CD4-positive, alpha-beta T cell treated with Interleukin-6 at 100 ng/mL for 8 hours (primary cell): Measurements from ENCODE around the gene ZDHHC21.

Experiments
- DNase-seq: peaks from one replicate; pipeline ENCODE4 v3.0.0-alpha.2; 2020; ENCODE audit warnings: mixed read lengths, low spot score

ZDHHC21 gene

GRCh38 chr9:14693251-14693861 lies at the start of gene ZDHHC21:
Gene ZDHHC21, minus strand, starts transcription at chr9:14693432. Its CDS starts 19,092 bp downstream, at chr9:14674340.
- DNase-seq: peak; percentile 42

- DNase-seq: no peak
Observed at GRCh38 chr9:14741369-14741768, 48.1 kb upstream of the ZDHHC21 start.

GRCh38 chr9:14733133-14733532 lies 39.9 kb upstream of the ZDHHC21 start:
- no peak for DNase-seq

- no peak for DNase-seq
Observed at GRCh38 chr9:14731294-14731981, 38.2 kb upstream of the ZDHHC21 start.

- DNase-seq: no peak
Observed at GRCh38 chr9:14730461-14730898, 37.2 kb upstream of the ZDHHC21 start.

- DNase-seq: no peak
Observed at GRCh38 chr9:14723301-14723700, 30.1 kb upstream of the ZDHHC21 start.

GRCh38 chr9:14722391-14723035 lies 29.3 kb upstream of the ZDHHC21 start, which contains the start of gene CER1:
Gene CER1, minus strand, starts transcription at chr9:14722733. Its CDS starts 61 bp downstream, at chr9:14722672.
- DNase-seq: no peak

- DNase-seq: no peak
Observed at GRCh38 chr9:14719231-14719923, 26.1 kb upstream of the ZDHHC21 start.

- DNase-seq: no peak
Observed at GRCh38 chr9:14715102-14715501, 21.9 kb upstream of the ZDHHC21 start.

- DNase-seq: no peak
Observed at GRCh38 chr9:14713187-14713767, 20.0 kb upstream of the ZDHHC21 start.

GRCh38 chr9:14710804-14711203 lies 17.6 kb upstream of the ZDHHC21 start:
- DNase-seq: no peak

- DNase-seq: no peak
Observed at GRCh38 chr9:14706530-14707140, 13.4 kb upstream of the ZDHHC21 start.

GRCh38 chr9:14705079-14705478 lies 11.8 kb upstream of the ZDHHC21 start:
- DNase-seq: no peak

- DNase-seq: no peak
Observed at GRCh38 chr9:14704281-14704680, 11.0 kb upstream of the ZDHHC21 start.

- DNase-seq: no peak
Observed at GRCh38 chr9:14702200-14702720, 9.0 kb upstream of the ZDHHC21 start.

- DNase-seq: no peak
Observed at GRCh38 chr9:14692470-14693250, 572 bp downstream of the ZDHHC21 start.

- DNase-seq: no peak
Observed at GRCh38 chr9:14690948-14691730, 2.1 kb downstream of the ZDHHC21 start.

GRCh38 chr9:14687042-14687719 lies 6.1 kb downstream of the ZDHHC21 start:
- no peak for DNase-seq

- no peak for DNase-seq
Observed at GRCh38 chr9:14686168-14686567, 7.1 kb downstream of the ZDHHC21 start.
